AG09319 (cell line): ENCODE results near the gene TAS2R60.

ENCODE experiments used
- DNase-seq: peaks from one replicate; pipeline ENCODE4 v3.0.0-alpha.2; 2010; ENCODE audit warnings: low read depth; ENCODE audit errors: extremely low read depth
- TF ChIP-seq, protein P1 (sequence below): IDR thresholded peaks from 2 replicates; pipeline ENCODE4 v1.5.1; 2011; ENCODE audit warnings: low read depth, mild to moderate bottlenecking, inconsistent platforms, low read length, moderate library complexity

Gene TAS2R60

GRCh38 chr7:143492799-143493739 lies 49.8 kb downstream of the TAS2R60 start:
- DNase-seq, result no peak
- TF ChIP-seq, protein P1, sequence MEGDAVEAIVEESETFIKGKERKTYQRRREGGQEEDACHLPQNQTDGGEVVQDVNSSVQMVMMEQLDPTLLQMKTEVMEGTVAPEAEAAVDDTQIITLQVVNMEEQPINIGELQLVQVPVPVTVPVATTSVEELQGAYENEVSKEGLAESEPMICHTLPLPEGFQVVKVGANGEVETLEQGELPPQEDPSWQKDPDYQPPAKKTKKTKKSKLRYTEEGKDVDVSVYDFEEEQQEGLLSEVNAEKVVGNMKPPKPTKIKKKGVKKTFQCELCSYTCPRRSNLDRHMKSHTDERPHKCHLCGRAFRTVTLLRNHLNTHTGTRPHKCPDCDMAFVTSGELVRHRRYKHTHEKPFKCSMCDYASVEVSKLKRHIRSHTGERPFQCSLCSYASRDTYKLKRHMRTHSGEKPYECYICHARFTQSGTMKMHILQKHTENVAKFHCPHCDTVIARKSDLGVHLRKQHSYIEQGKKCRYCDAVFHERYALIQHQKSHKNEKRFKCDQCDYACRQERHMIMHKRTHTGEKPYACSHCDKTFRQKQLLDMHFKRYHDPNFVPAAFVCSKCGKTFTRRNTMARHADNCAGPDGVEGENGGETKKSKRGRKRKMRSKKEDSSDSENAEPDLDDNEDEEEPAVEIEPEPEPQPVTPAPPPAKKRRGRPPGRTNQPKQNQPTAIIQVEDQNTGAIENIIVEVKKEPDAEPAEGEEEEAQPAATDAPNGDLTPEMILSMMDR, result no peak

DNA sequence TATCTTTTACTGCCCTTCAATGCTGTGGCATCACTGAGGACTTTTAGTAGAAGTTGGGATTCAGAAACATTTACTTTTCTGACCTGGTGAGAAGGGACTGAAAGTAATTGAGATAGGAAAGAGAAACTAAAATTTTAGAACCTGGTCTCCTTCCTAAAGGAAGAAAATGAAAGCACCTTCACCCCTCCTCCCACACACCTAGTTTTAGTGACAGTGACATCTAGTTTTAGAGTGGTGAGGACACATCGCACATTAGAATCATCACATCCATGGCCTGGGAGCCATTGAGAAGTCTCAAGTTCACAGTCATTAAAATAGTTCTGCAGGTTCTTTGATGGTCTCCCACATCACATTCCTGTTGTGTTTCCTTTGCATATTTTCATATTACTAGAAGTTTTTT lies 50.5 kb downstream of the TAS2R60 start:
- TF ChIP-seq, protein P1, result no peak
- DNase-seq, result no peak
